K562 (cell line): ENCODE data around the gene KATNAL2. TPM values are rescaled to one million over a fixed set of nuclear protein-coding genes. Genes with fewer than 3 reads are reported as not detected.
A peak's percentile ranks its signal among the peaks of the same experiment; 100 is the strongest.

Experiments used
- ATAC-seq: fragments of 200-7000 bp; cut with Tn5 transposase; 3 replicates; pipeline ENCODE4 v1.9.1; 2020; ENCODE audit warnings: moderate library complexity
- BruUV-seq: library from RNA; stranded (reverse); fragments of 400-500 nt; replicated peaks from 2 replicates; lab custom pipeline; 2021; lab: Mats Ljungman, UMichigan
- CTCF ChIA-PET: fragments of 300-600 bp; formaldehyde crosslinking; extraction: SDS; loops from one replicate; lab custom pipeline; 2021; ENCODE audit warnings: low intra/inter-chr PET ratio; lab: Yijun Ruan, JAX
- POLR2A ChIA-PET: fragments of 300-600, 350-650 bp; sonication (Branson Sonifier 250); formaldehyde crosslinking; extraction: SDS; loops from one replicate; lab custom pipeline; 2021; ENCODE audit warnings: antibody characterized with exemption, inconsistent platforms; lab: Yijun Ruan, JAX
- DNase-seq, 4 experiments: peaks; one replicate each; pipeline versions ENCODE4 v3.0.0 to v3.0.0-alpha.2; 2011 to 2018; ENCODE audit warnings: low spot score in 3 of 4, mixed read lengths in 3 of 4; ENCODE audit errors: extremely low read depth in 1 of 4
- FAIRE-seq: peaks from 2 replicates; lab custom pipeline; 2011; peaks lifted over from hg19 to GRCh38; lab: Jason Lieb, UNC
- H2AFZ ChIP-seq: 2 replicates; pipeline ENCODE4 v1.6.0; 2011; ENCODE audit warnings: low read depth, low read length, control low read depth, inconsistent platforms
- H3K27ac ChIP-seq: fragments of 200-600 bp; 3 replicates; pipeline ENCODE4 v1.8.0; 2011; ENCODE audit warnings: low read depth, mild to moderate bottlenecking, control low read depth, inconsistent platforms, low read length, moderate library complexity, mixed read lengths; ENCODE audit errors: extremely low read depth
- H3K27me3 ChIP-seq, 2 experiments: fragments of 300-600 bp in 1 of 2; 2 replicates in 1 of 2; 3 replicates in 1 of 2; pipeline versions ENCODE4 v1.6.0 to v1.8.0; 2011; ENCODE audit warnings: inconsistent platforms in 2 of 2, low read length in 2 of 2, mild to moderate bottlenecking in 1 of 2, mixed read lengths in 1 of 2, moderate library complexity in 1 of 2; ENCODE audit not compliant: control insufficient read depth in 2 of 2, insufficient read depth in 2 of 2
- H3K36me3 ChIP-seq: fragments of 300-600 bp; 3 replicates; pipeline ENCODE4 v1.8.0; 2011; ENCODE audit warnings: mild to moderate bottlenecking, low read length, inconsistent platforms; ENCODE audit not compliant: control insufficient read depth, insufficient read depth
- H3K4me1 ChIP-seq, 2 experiments: fragments of 200-600 bp in 1 of 2; replicated peaks in 1 of 2; 2 replicates in 1 of 2; 3 replicates in 1 of 2; pipeline versions ENCODE4 v1.5.1 to v1.8.0; 2011; ENCODE audit warnings: inconsistent platforms in 2 of 2, low read length in 2 of 2, mild to moderate bottlenecking in 1 of 2, mixed read lengths in 1 of 2, moderate library complexity in 1 of 2; ENCODE audit not compliant: control insufficient read depth in 2 of 2, insufficient read depth in 2 of 2
- H3K4me2 ChIP-seq: 2 replicates; pipeline ENCODE4 v1.6.1; 2011; ENCODE audit warnings: low read length, control low read depth, inconsistent platforms, mixed read lengths; ENCODE audit not compliant: insufficient read depth
- H3K4me3 ChIP-seq: fragments of 200-600 bp; sonication (generic), shearing (Covaris generic); 2 replicates; pipeline ENCODE4 v1.5.1; 2016; ENCODE audit warnings: control low read depth, inconsistent platforms
- H3K79me2 ChIP-seq: fragments of 200-600 bp; 3 replicates; pipeline ENCODE4 v1.8.0; 2011; ENCODE audit warnings: low read length, inconsistent platforms; ENCODE audit not compliant: control insufficient read depth, insufficient read depth
- H3K9ac ChIP-seq, 2 experiments: 2 replicates each; pipeline versions ENCODE4 v1.6.0 to v1.6.1; 2011; ENCODE audit warnings: low read depth in 2 of 2, low read length in 2 of 2, control low read depth in 1 of 2, inconsistent platforms in 1 of 2, mild to moderate bottlenecking in 1 of 2, mixed read lengths in 1 of 2; ENCODE audit not compliant: insufficient read depth in 1 of 2
- H3K9me1 ChIP-seq: one replicate; pipeline ENCODE4 v1.6.0; 2011; ENCODE audit warnings: inconsistent platforms, mild to moderate bottlenecking, low read length, moderate library complexity; ENCODE audit not compliant: control insufficient read depth, insufficient read depth
- H3K9me3 ChIP-seq: replicated peaks from 2 replicates; pipeline ENCODE4 v1.5.1; 2011; ENCODE audit warnings: low read depth, low read length, inconsistent platforms; ENCODE audit not compliant: control insufficient read depth, insufficient read depth
- H4K20me1 ChIP-seq: replicated peaks from 2 replicates; pipeline ENCODE4 v1.6.1; 2011; ENCODE audit warnings: low read length, inconsistent platforms, mixed read lengths; ENCODE audit not compliant: control insufficient read depth, insufficient read depth
- CTCF ChIP-seq, 3 experiments: IDR thresholded peaks in 2 of 3; conservative IDR thresholded peaks in 1 of 3; 2 replicates each; pipeline ENCODE4 v1.5.1; 2011 to 2012; ENCODE audit warnings: low read length in 3 of 3, mild to moderate bottlenecking in 3 of 3, control low read depth in 2 of 3, improper control_type of control experiment in 1 of 3, inconsistent platforms in 1 of 3, low read depth in 1 of 3, mixed read lengths in 1 of 3, moderate library complexity in 1 of 3; ENCODE audit not compliant: insufficient read depth in 2 of 3
- HDGF ChIP-seq: fragments of 450-650 bp; IDR thresholded peaks from 2 replicates; pipeline ENCODE4 v1.6.1; 2016
- RBM15 ChIP-seq: fragments of 200-400 bp; formaldehyde crosslinking; IDR thresholded peaks from 2 replicates; pipeline ENCODE4 v1.6.1; 2018; ENCODE audit warnings: mild to moderate bottlenecking, low read length, moderate library complexity; ENCODE audit not compliant: insufficient read depth
- SREBF2 ChIP-seq: sonication (generic); formaldehyde crosslinking; IDR thresholded peaks from 2 replicates; pipeline ENCODE4 v1.4.0; 2020; ENCODE audit warnings: mild to moderate bottlenecking, missing genetic modification reagents
- TFE3 ChIP-seq: fragments of 450-650 bp; formaldehyde crosslinking; IDR thresholded peaks from 2 replicates; pipeline ENCODE4 v1.4.0; 2020; ENCODE audit warnings: mild to moderate bottlenecking, mixed read lengths
- WGBS: fragments of 100-300 bp; shearing (Covaris generic); methylation state at CpG from one replicate; pipeline ENCODE4 v1.1.6; 2016; ENCODE audit warnings: low coverage, mixed read lengths; ENCODE audit not compliant: insufficient coverage; ENCODE audit errors: missing lambda C conversion rate; 5-methylcytosine and 5-hydroxymethylcytosine counted together
- in situ Hi-C: fragments of 300-500 bp; cut with MboI; formaldehyde crosslinking; loops from 4 replicates; pipeline ENCODE4 v1.15.0; 2018; ENCODE audit warnings: inconsistent platforms, mixed read lengths
- intact Hi-C: fragments of 100-400 bp; cut with micrococcal nuclease; formaldehyde crosslinking; loops from 2 replicates; pipeline ENCODE4 v1.14.2; 2022
- polyA plus RNA-seq, 8 experiments: library from polyadenylated mRNA; depleted of rRNA in 4 of 8; stranded (reverse) in 5 of 8; unstranded in 3 of 8; fragments of >200 nt; fragmentation: Nextera tagmentation in 2 of 8; fragmentation: Illumina TruSeq in 1 of 8; extraction: Ambion mirVana in 2 of 8; extraction: Trizol in 1 of 8; gene quantifications; 2 replicates each; pipeline versions ENCODE4 v1.2.1 to v1.2.3, GENCODE V29; 2011 to 2014; ENCODE audit warnings: inconsistent platforms in 1 of 8, missing spikeins in 1 of 8
- total RNA-seq, 7 experiments: library from RNA; depleted of rRNA in 6 of 7; stranded (reverse); fragments of >200 nt in 6 of 7; fragmentation: Illumina TruSeq in 2 of 7; extraction: Trizol in 2 of 7; gene quantifications; 2 replicates each; pipeline versions ENCODE4 v1.2.1 to v1.2.3, GENCODE V29; 2011 to 2021; ENCODE audit warnings: low replicate concordance in 1 of 7

Gene KATNAL2
- total and polyA plus RNA-seq, 9 of the 15 experiments (the other 6 are each of a cell fraction or from before 2014, with no cell fraction given): 0.08 to 1.2 (median 0.48) TPM

DNA sequence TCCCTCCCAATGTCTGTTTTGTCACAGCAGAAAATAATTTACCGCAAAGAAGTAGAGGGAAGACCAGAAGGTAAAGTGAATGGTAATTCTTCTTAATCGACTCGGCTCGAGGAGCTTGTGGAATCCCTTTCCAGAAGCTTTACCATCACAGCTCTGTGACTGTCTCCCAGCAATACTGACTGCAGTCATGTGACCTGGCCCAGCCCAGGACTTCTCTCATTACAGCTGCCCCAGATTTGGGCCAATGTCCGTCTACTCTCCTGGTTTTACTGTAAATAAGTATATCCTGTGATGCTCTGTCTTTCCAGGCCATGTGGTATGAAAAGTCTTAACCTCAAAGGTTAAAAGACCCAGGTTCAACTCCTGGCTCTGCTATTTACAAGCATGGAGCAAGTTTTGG, 137.0 kb downstream of the KATNAL2 start:
- WGBS: 0% methylated on average over 2 of the region's 5 CpGs
- FAIRE-seq (no peak), ATAC-seq (no peak), DNase-seq (no peak)
- Histone ChIP-seq H3K4me2 (no peak overlapping the region), H3K79me2 (no peaks in the 10 kb centered on the region), H3K9me3 (no peaks in the 10 kb centered on the region), H3K4me1 (no peaks in the 10 kb centered on the region), H2AFZ (no peak overlapping the region), H4K20me1 (no peaks in the 10 kb centered on the region), H3K36me3 (no peaks in the 10 kb centered on the region), H3K9me1 (no peaks in the 10 kb centered on the region), H3K4me3 (no peak overlapping the region), H3K27me3 (0 out of 5 replicates have a peak, but pooled peaks cover 0 to 2% of the 10 kb centered on the region in 2 experiments), H3K9ac (no peak overlapping the region), H3K27ac (no peak overlapping the region)
- TF ChIP-seq HDGF (no peak), TFE3 (CRISPR knock-in tag) (peak; percentile 48)
- in situ Hi-C loops: no loop called here
- CTCF ChIA-PET: no interaction called here
- no TSS peak for BruUV-seq
- POLR2A ChIA-PET: no interaction called here
- intact Hi-C loops: no loop called here

GRCh38 chr18:47062471-47062870, 145.1 kb downstream of the KATNAL2 start:
- 0% methylated on average over 2 of the region's 2 CpGs for WGBS
- FAIRE-seq (no peak), DNase-seq (no peak), ATAC-seq (no peak)
- H3K27ac ChIP-seq: no peak overlapping the region
- H3K9me3 ChIP-seq: no peaks in the 10 kb centered on the region
- no peaks in the 10 kb centered on the region for H3K36me3 ChIP-seq
- H3K4me3 ChIP-seq: no peak overlapping the region
- H4K20me1 ChIP-seq: no peaks in the 10 kb centered on the region
- intact Hi-C loops (no loop called here), in situ Hi-C loops (no loop called here)
- H3K27me3 ChIP-seq: 0 out of 5 replicates have a peak, but pooled peaks cover 0 to under 1% of the 10 kb centered on the region in 2 experiments
- H3K4me2 ChIP-seq: no peak overlapping the region
- TF ChIP-seq RBM15 (no peak), SREBF2 (CRISPR knock-in tag) (no peak), CTCF (IDR thresholded peaks at IDR 0.05 in 2 of 3, conservative IDR thresholded peaks at IDR 0.05 in 1 of 3; ENCODE audit: insufficient read depth in 2 of 3, low read depth in 1 of 3, low read length in 3 of 3) (no peak)
- ChIA-PET POLR2A (no interaction called here), CTCF (no interaction called here)
- H2AFZ ChIP-seq: no peak overlapping the region
- H3K4me1 ChIP-seq: no peaks in the 10 kb centered on the region
- H3K9me1 ChIP-seq: no peaks in the 10 kb centered on the region
- H3K79me2 ChIP-seq: no peaks in the 10 kb centered on the region
- no peak overlapping the region for H3K9ac ChIP-seq
- no TSS peak for BruUV-seq
